Fibroblast of skin of scalp (primary cell): Measurements from ENCODE around the gene SHC2.
"Not testable (repeated sequence)": the region's sequence is repeated elsewhere in the genome, so short reads cannot be mapped to it uniquely, and the experiment has no call there.

Experiments used
- DNase-seq: peaks from one replicate; pipeline ENCODE4 v3.0.0-alpha.2; 2013

SHC2 gene

DNA sequence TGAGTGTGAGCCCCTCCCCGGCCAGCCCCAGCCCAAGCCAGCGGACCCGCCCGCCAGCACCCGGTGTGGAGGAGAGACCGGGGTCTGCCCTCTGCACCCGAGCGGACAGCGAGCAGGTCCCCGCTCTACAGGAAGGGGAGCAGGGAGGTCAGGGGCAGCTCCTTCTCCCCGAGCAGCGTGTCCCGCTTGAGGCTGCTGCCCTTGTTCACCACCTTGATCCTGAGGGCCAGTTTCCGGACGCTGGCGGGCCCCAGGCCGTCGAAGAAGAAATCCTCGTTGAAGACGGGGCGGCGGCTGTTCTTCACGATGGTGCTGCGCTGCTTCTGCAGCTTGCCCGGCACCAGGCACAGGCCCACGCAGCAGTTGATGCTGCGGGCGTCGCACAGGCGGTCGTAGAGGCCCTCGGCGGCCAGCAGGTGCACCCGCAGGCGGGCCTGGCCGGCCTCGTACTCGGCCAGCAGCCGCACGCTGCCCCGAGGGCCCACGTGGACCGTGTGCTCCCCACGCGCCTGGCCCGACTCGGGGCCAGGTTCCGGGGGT lies 53.8 kb downstream of the SHC2 start:
- no peak for DNase-seq

DNA sequence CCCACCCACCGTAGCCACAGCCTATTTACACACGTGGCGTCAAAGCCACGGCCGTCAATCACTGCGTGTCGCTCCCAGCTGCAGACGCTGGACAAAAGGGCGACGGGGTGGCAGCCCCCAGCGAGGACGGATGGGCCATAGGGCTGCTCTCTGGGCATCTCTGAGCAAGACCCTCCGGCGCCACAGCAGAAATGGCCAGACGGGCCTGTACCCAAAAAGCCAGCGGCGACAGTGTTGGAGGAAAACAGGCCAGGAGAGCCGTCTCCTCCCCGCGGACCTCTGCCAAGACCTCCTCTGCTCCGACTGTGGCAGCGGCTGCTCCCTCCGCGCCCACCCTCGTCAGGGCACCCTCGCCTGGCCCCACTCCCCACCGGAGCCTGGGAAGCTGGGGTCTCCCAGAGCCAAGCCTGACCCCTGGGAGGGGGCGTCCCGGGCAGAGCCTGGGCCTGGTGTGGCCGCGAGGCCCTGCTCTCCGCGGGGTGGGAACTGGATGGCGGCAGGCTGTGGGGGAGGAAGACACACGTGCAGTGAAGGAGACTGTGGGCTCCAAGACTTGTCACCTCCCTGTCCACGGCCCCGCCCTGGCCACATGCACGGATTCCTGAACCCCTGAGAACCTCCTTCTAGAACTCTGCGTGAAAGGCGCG lies 54.6 kb downstream of the SHC2 start:
- no peak for DNase-seq

- DNase-seq, result no peak
These were observed 55.5 kb downstream of the SHC2 start for GRCh38 chr19:405121-405965.

DNA sequence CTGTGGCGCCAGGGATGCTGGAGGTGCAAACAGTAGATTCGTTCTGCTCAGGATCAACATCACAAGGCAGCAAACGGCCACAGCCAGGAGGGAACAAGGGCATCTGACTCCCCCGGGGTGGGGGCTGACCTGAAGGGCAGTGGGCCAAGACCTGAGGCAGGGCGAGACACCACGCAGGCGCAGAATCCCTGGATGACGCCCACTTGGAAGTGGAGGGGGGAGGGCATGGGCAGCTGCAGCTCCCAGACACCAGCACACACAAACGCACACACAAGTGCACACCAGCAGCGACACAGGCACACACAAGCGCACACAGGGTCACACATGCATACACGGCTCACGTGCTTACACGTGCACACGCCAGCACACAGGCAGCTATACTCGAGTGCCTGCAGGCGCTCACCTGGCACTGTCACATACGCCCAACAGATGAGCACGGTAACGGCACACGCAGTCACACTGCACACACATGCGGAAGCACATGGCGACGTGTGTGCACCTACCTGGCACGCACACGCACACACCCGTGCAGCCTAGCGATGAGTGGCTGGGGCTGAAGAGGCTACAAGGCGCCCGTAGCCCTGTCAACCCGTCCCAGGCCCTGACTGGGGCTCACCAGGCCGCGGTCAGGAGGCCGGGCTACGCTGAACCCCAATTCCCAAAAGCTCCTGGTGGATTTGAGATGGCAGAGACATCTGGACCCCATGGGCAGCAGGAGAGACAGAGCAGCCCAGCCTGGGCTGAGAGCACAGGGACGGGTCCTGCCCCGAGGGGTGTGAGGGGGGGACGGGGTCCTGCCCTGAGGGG lies 57.4 kb downstream of the SHC2 start:
- DNase-seq, result no peak

GRCh38 chr19:402786-403185 lies 58.0 kb downstream of the SHC2 start:
- no peak for DNase-seq

DNA sequence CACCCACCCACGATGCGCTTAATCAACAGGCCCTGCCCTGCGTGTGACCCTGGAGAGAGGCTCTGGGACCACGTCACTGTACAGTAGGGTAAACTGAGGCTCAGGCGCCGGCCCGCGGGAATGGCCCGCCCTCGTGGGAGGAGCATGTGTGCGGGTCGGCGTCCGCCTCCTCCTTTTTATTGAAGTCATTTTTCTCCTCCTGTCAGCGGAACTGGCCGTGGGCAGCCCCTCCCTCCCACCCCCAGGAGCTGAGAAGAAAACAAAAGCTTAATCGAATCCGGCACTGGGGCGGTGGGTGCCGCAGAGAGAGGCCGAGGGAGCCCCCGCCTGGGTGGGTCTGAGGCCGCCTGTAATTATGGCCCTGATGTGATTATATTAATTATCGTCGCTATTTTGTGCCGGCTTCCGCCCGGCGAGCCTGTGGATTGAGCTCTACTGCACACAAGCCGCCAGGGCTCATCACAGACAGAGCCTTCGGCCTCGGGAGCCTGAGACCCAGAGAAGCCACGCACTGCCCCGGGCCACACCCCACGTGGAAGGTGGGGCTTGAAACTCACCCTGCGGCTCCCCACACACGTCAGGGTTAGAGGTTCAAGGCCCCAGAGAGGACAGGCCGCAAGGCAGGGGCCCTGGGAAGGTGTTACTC lies 58.8 kb downstream of the SHC2 start:
- no peak for DNase-seq

DNA sequence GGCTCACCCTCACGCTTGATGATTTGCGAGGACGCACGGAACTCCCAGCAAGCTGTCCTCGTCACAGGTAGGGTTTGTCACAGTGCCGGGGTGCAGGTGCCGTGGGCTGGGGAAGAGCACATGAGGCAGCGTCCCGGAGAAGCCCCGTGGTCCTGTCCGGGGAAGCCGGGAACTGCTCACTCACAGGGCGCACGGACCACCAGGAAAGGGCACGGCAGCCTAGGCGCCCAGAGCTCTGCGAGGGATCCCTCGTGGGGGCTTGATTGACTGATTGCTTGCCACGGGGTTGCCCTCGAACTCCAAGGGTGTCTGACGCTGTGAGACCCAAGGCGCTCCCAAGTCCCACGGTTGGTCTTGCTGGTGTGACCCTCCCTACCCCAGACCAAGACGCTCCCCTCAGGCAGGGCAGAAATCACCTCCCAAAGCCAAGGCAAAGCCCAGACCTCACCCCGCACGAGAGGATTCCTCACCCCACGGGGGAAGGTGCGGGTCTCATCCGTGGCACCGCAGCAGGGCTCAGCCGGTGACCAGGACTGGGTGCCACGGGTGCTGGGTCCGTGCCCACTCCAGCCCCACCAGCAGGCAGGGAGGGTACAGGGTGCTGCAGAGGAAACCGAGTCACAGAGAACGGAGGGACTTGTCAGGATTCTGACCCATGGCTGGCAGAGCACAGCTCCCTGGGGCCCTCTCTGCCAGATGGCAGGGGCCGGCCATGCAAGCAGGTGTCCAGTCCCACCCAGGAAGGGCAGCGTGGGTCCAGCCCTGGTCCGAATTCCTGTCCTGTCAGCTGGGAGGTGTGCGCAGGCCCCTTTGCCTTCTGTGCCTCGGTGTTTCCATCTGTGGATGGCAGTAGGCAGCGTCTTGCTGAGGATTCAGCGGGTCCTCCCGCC lies 59.6 kb downstream of the SHC2 start:
- DNase-seq, result no peak

DNA sequence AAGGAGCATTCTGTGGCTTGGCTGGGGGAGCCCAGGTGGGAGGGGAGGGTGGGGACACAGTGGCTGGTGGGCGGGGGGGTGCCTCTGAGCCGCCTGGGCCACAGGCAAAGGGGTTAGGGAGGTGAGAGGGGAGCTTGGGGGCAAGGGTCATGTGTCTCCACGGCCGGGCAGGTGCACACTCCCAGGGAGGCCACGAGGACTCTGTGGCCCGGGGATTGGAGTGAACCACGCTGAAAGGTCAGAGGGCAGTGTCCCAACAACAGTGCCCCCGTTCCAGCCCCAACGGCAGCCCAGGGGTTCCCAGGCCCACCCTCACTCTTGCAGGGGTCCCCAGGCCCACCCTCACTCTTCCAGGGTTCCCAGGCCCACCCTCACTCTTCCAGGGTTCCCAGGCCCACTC lies 61.5 kb downstream of the SHC2 start:
- DNase-seq, result no peak

DNA sequence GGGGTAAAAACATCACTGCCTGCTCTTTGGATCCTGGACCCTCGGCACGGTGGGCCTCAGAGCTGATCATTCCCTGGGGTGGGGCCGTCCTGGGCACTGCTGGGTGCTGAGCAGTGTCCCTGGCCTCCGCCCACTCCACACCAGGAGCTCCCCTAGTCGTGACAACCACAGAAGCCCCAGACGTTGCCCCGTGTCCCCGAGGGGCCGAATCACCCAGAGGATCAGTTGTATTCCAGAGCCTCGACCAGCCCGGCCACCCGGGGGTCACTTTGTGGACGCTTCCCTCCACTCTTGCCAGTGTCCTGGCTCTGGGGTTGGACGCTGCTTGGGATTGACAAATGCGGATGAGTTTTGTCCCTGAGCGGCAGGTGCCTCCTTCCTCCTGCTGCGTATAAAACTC lies 62.1 kb downstream of the SHC2 start:
- no peak for DNase-seq

- no peak for DNase-seq
These were observed 62.7 kb downstream of the SHC2 start for GRCh38 chr19:397941-398706.

DNA sequence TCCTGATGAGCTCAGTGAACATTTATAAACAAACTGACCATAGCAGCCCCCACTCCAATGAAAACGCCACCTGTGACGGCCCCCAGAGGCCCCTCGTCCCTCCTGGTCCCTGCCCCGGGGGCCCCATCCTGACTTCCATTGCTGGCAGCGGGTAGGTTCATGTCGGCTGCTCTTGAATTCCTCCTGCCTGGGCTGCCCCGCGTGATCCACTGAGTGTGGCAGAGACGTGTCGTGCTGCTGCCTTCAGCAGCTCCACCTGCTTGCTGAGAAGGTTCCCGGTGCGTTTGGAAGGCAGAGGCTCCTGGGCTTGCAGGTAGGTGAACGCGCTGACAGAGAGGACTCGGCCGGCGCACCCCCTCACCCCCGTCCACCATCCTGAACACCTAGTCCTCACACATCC lies 63.5 kb downstream of the SHC2 start:
- DNase-seq, result no peak

DNA sequence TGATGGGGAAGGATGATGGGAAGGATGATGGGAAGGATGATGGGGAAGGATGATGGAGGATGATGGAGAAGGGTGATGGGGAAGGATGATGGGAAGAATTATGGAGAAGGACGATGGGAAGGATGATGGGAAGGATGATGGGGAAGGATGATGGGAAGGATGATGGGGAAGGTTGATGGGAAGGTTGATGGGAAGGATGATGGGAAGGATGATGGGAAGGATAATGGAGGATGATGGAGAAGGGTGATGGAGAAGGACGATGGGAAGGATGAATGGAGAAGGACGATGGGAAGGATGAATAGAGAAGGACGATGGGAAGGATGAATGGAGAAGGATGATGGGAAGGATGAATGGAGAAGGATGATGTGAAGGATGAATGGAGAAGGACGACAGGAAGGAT lies 65.4 kb downstream of the SHC2 start:
- no peak for DNase-seq

- DNase-seq, result not testable (repeated sequence)
These were observed 66.0 kb downstream of the SHC2 start for GRCh38 chr19:394857-395256.

GRCh38 chr19:393560-393959 lies 67.3 kb downstream of the SHC2 start:
- DNase-seq, result not testable (repeated sequence)

DNA sequence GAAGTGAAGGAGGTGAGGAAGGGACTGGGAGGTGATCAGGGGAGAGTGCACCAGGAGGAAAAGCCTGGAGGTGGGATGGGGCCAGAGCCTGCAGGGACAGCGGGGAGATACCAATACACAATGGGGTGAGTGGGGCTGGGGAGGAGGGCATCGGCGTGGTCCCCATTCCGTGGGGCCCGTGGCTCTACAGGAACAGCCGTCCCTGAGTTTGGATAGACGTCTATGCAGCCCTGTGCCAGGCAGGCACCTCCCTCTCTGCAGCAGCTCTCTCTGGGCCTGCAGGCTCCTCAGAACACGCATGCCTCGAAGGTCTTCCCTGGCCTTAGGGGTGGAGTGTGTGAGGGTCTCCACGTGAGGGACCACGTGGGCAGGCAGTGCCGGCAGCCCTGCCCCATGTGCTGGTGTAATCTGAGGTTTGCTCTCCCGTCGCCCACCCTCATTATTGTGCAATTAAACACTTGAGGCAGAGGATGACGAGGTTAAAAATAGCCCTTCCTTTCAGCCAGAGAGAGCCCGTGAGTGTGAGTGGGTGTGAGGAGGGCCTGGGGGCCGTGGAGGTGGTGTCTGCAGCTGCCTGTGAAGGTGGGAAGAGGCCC lies 68.4 kb downstream of the SHC2 start:
- DNase-seq, result no peak

- DNase-seq, result no peak
These were observed 69.0 kb downstream of the SHC2 start for GRCh38 chr19:391726-392374.

- DNase-seq, result no peak
These were observed 69.7 kb downstream of the SHC2 start for GRCh38 chr19:391207-391557.

- DNase-seq, result no peak
These were observed 70.2 kb downstream of the SHC2 start for GRCh38 chr19:390386-391206.

- no peak for DNase-seq
These were observed 70.9 kb downstream of the SHC2 start for GRCh38 chr19:389935-390289.
